ENCODE results near the gene MORN1. TPM values are rescaled to one million over a fixed set of nuclear protein-coding genes. Genes with fewer than 3 reads are reported as not detected.

Gene MORN1
- total RNA-seq, 1 donor from 2014 or later, result 24.8 TPM

GRCh38 chr1:2404890-2405511 is 13.6 kb upstream of the MORN1 start:
- no peak for DNase-seq (ENCODE audit: low read depth)

GRCh38 chr1:2404142-2404889 is 13.0 kb upstream of the MORN1 start:
- DNase-seq (ENCODE audit: low read depth), result no peak

- no peak for DNase-seq (ENCODE audit: low read depth)
These were observed 11.9 kb upstream of the MORN1 start for GRCh38 chr1:2403273-2403672.

GRCh38 chr1:2402420-2402819 is 11.1 kb upstream of the MORN1 start:
- DNase-seq (ENCODE audit: low read depth), result no peak

- no peak for DNase-seq (ENCODE audit: low read depth)
These were observed 9.7 kb upstream of the MORN1 start for GRCh38 chr1:2400950-2401649.

- peak; percentile 33 for DNase-seq (ENCODE audit: low read depth)
These were observed 9.2 kb upstream of the MORN1 start for GRCh38 chr1:2400576-2400909.

GRCh38 chr1:2399890-2400575 is 8.7 kb upstream of the MORN1 start:
- peak; percentile 63 for DNase-seq (ENCODE audit: low read depth)

GRCh38 chr1:2398871-2399270 is 7.5 kb upstream of the MORN1 start:
- DNase-seq (ENCODE audit: low read depth), result no peak

GRCh38 chr1:2397007-2397679 is 5.8 kb upstream of the MORN1 start:
- DNase-seq (ENCODE audit: low read depth), result no peak

GRCh38 chr1:2396476-2396875 is 5.1 kb upstream of the MORN1 start:
- no peak for DNase-seq (ENCODE audit: low read depth)

- no peak for DNase-seq (ENCODE audit: low read depth)
These were observed 4.7 kb upstream of the MORN1 start for GRCh38 chr1:2396059-2396458.

GRCh38 chr1:2395245-2395644 is 3.9 kb upstream of the MORN1 start:
- no peak for DNase-seq (ENCODE audit: low read depth)

GRCh38 chr1:2394761-2395160 is 3.4 kb upstream of the MORN1 start:
- no peak for DNase-seq (ENCODE audit: low read depth)

GRCh38 chr1:2394220-2394619 is 2.9 kb upstream of the MORN1 start:
- DNase-seq (ENCODE audit: low read depth), result no peak

- no peak for DNase-seq (ENCODE audit: low read depth)
These were observed 2.1 kb upstream of the MORN1 start for GRCh38 chr1:2393471-2393877.

GRCh38 chr1:2392686-2393085 is 1.3 kb upstream of the MORN1 start:
- no peak for DNase-seq (ENCODE audit: low read depth)

- no peak for DNase-seq (ENCODE audit: low read depth)
These were observed 666 bp upstream of the MORN1 start for GRCh38 chr1:2391931-2392509.

GRCh38 chr1:2389644-2390043 is 1.7 kb downstream of the MORN1 start:
- no peak for DNase-seq (ENCODE audit: low read depth)

GRCh38 chr1:2388004-2388913 is 3.1 kb downstream of the MORN1 start:
- DNase-seq (ENCODE audit: low read depth), result no peak

Measured in renal cortical epithelial cell (primary cell).